ENCODE measurements around the gene ADCY4. TPM values are rescaled to one million over a fixed set of nuclear protein-coding genes. Genes with fewer than 3 reads are reported as not detected.

ADCY4 gene
- total RNA-seq, 1 donor from 2014 or later, result 3.3 TPM

- no peaks in the 10 kb centered on the region for H3K36me3 Mint-ChIP-seq (ENCODE audit: low read depth)
- H3K27me3 Mint-ChIP-seq (ENCODE audit: low read depth), result no peaks in the 10 kb centered on the region
- no peak overlapping the region for H3K4me3 Mint-ChIP-seq (ENCODE audit: unreplicated experiment)
These were observed 53.9 kb downstream of the ADCY4 start for GRCh38 chr14:24280797-24281460.

GRCh38 chr14:24279301-24280186 lies 55.3 kb downstream of the ADCY4 start:
- Mint-ChIP-seq H3K27ac (ENCODE audit: unreplicated experiment) (no peak overlapping the region), H3K36me3 (ENCODE audit: low read depth) (no peaks in the 10 kb centered on the region)

More at GRCh38 chr14:24280797-24281460, 53.9 kb downstream of the ADCY4 start:
- peaks cover 8% of the 10 kb centered on the region for H3K4me1 Mint-ChIP-seq (ENCODE audit: low read depth)
- no peaks in the 10 kb centered on the region for H3K9me3 Mint-ChIP-seq (ENCODE audit: low read depth)
- no peak overlapping the region for H3K27ac Mint-ChIP-seq (ENCODE audit: unreplicated experiment)
- DNase-seq (ENCODE audit: low spot score), result peak; percentile 52
- no peak for TF ChIP-seq CTCF (IDR thresholded peaks at IDR 0.05)

GRCh38 chr14:24278424-24278823 lies 56.4 kb downstream of the ADCY4 start:
- TF ChIP-seq CTCF (IDR thresholded peaks at IDR 0.05), result no peak
- Mint-ChIP-seq H3K4me3 (ENCODE audit: unreplicated experiment) (no peak overlapping the region), H3K27ac (ENCODE audit: unreplicated experiment) (no peak overlapping the region), H3K9me3 (ENCODE audit: low read depth) (no peaks in the 10 kb centered on the region), H3K4me1 (ENCODE audit: low read depth) (peaks cover 2% of the 10 kb centered on the region), H3K36me3 (ENCODE audit: low read depth) (no peaks in the 10 kb centered on the region), H3K27me3 (ENCODE audit: low read depth) (no peaks in the 10 kb centered on the region)
- peak; percentile 1 for DNase-seq (ENCODE audit: low spot score)

More at GRCh38 chr14:24279301-24280186, 55.3 kb downstream of the ADCY4 start:
- Mint-ChIP-seq H3K9me3 (ENCODE audit: low read depth) (no peaks in the 10 kb centered on the region), H3K4me1 (ENCODE audit: low read depth) (peaks cover 5% of the 10 kb centered on the region), H3K4me3 (ENCODE audit: unreplicated experiment) (no peak overlapping the region), H3K27me3 (ENCODE audit: low read depth) (no peaks in the 10 kb centered on the region)
- TF ChIP-seq CTCF (IDR thresholded peaks at IDR 0.05), result peak; percentile 45
- DNase-seq (ENCODE audit: low spot score), result peak; percentile 57

GRCh38 chr14:24277606-24278321 lies 57.1 kb downstream of the ADCY4 start:
- H3K9me3 Mint-ChIP-seq (ENCODE audit: low read depth), result no peaks in the 10 kb centered on the region
- no peak overlapping the region for H3K4me3 Mint-ChIP-seq (ENCODE audit: unreplicated experiment)
- no peak overlapping the region for H3K27ac Mint-ChIP-seq (ENCODE audit: unreplicated experiment)
- TF ChIP-seq CTCF (IDR thresholded peaks at IDR 0.05), result no peak
- no peaks in the 10 kb centered on the region for H3K36me3 Mint-ChIP-seq (ENCODE audit: low read depth)
- DNase-seq (ENCODE audit: low spot score), result peak; percentile 20
- H3K27me3 Mint-ChIP-seq (ENCODE audit: low read depth), result no peaks in the 10 kb centered on the region
- H3K4me1 Mint-ChIP-seq (ENCODE audit: low read depth), result no peaks in the 10 kb centered on the region

- Mint-ChIP-seq H3K4me3 (ENCODE audit: unreplicated experiment) (no peak overlapping the region), H3K27ac (ENCODE audit: unreplicated experiment) (no peak overlapping the region), H3K36me3 (ENCODE audit: low read depth) (no peaks in the 10 kb centered on the region), H3K9me3 (ENCODE audit: low read depth) (no peaks in the 10 kb centered on the region), H3K4me1 (ENCODE audit: low read depth) (peaks cover 6% of the 10 kb centered on the region), H3K27me3 (ENCODE audit: low read depth) (no peaks in the 10 kb centered on the region)
- no peak for TF ChIP-seq CTCF (IDR thresholded peaks at IDR 0.05)
- DNase-seq (ENCODE audit: low spot score), result peak; percentile 35
These were observed 57.8 kb downstream of the ADCY4 start for GRCh38 chr14:24277071-24277470.

Measured in chondrocyte (in vitro differentiated cells).